Skin epidermis (tissue), 12 donors: Measurements from ENCODE around the gene TBC1D22A.
"Not testable (repeated sequence)": the region's sequence is repeated elsewhere in the genome, so short reads cannot be mapped to it uniquely, and the experiment has no call there.

Experiments
- H3K27ac ChIP-seq, 21 experiments: fragments of 200-600 bp; sonication (generic) in 11 of 21; one replicate each; pipeline ENCODE4 v1.5.0; 2020; ENCODE audit warnings: mild to moderate bottlenecking in 3 of 21, inconsistent platforms in 2 of 21, moderate library complexity in 2 of 21
- H3K4me3 ChIP-seq, 7 experiments: fragments of 200-600 bp; sonication (generic) in 2 of 7; one replicate each; pipeline ENCODE4 v1.5.0; 2020; ENCODE audit warnings: inconsistent platforms in 2 of 7, mild to moderate bottlenecking in 2 of 7, moderate library complexity in 1 of 7

TBC1D22A gene

GRCh38 chr22:47102648-47103047 lies 340.2 kb downstream of the TBC1D22A start:
- H3K27ac ChIP-seq = no peak overlapping the region
- no peak overlapping the region for H3K4me3 ChIP-seq

DNA sequence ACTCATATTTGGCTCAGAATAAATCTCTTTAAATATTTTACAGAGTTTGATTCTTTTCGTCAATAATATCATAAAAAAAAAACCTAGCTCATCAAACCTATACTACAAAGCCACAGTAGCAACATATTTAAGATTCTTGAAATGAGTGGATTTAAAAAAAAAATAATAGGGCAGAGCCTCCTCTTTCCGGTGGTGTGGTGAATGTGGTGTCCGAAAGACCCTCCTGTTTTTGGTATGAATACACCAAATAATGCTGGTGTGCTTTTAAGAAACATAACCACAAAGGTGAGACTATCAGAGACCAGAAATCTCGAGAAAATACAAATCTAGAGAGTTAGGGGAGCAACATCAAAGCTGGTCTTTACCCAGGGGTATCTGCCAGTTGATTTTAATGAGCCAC lies 342.6 kb downstream of the TBC1D22A start:
- Histone ChIP-seq H3K27ac (no peak overlapping the region), H3K4me3 (no peak overlapping the region)

GRCh38 chr22:47106806-47107205 lies 344.4 kb downstream of the TBC1D22A start:
- Histone ChIP-seq H3K27ac (no peak overlapping the region), H3K4me3 (no peak overlapping the region)

- Histone ChIP-seq H3K27ac (no peak overlapping the region), H3K4me3 (no peak overlapping the region)
Measured at GRCh38 chr22:47107431-47107830, 345.0 kb downstream of the TBC1D22A start.

DNA sequence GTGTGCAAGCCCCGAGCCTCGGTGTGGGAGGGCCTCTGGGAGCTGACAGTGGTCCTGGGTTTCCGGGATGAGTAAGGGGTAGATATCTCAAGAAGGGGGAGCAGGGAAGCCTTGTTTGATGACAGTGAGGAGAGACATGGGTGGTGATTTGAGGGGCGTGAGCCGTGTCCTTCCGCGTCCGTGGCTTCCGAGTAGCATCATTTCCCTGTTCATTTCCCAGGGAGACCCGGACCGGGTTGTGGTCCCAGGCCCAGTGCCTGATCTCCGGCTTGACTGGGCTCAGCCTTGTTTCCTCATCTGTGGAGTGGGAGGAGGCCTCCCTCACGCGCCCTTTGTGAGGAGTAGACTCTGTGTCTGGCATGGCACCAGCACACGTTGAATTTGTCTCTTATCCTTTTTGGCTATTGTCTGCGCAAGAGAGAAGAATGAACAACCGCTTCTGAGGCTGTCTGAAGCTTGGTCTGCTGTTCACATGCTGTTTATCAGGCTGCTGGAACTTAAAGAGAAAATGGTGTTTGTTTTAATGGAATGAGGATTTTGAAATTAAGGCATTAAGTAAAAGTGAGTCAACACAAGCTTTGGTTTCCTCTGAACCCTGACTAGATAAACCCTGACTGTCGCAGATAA lies 348.5 kb downstream of the TBC1D22A start:
- Histone ChIP-seq H3K27ac (no peak overlapping the region), H3K4me3 (no peak overlapping the region)

GRCh38 chr22:47111626-47112581 lies 349.5 kb downstream of the TBC1D22A start:
- H3K4me3 ChIP-seq = no peak overlapping the region
- no peak overlapping the region for H3K27ac ChIP-seq

DNA sequence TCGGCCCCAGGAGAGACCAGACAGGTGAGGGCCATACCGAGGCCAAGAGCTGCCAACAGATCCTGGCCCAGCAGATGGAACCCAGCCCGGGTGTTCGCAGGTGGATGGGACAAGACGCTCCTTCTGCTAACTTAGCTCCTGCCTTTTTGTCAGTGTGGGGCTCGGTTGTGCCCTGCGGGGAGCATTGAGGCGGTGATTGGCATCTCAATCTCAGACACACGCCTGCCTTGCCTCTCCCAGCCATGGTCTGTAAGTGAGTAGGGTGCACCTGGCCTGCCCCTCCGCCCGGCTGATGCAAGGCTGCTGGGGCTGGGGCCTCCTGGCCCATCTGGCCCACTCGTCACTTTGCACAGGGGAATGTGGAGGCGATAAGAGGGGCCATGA lies 350.1 kb downstream of the TBC1D22A start:
- no peak overlapping the region for H3K4me3 ChIP-seq
- H3K27ac ChIP-seq = no peak overlapping the region

DNA sequence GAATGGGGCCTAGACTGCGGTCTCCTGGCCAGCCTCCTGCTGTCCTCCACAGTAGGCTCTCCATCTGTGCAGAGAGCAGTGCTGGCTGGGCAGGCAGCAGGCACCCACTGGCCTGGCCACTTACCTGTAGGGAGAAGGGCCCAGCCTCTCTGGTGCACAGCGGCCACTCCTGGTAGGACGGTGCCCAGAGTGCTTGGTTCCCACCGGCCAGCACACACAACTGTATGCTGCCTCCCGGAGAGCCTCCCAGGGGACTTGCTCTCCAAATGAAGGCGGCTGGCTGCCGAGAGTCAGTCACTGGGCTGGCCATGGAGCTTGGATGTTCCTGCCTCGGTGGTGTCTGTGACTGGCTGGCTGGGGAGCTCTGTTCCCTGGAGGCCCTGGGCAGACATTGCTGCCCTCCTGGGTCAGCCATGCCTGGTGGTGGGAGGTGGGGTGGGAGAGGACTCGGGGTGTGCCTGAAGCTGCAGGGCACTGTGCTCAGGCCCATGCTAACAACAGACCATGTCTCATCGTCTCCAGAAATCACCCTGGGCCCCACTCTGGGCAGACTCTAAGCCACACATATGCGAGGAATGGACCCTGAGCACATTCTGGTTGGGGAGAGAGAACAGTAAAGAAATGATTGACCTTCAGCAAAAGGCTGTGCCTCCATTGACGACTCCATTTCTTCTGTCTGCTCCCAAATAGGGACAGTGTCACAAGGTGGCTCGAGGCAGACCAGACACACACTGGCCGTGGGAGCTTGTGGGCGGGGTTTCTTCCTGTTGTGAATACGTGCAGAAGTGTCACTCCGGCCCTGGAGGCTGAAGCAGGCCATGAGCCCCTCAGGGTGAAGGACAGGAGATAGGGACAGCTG lies 350.8 kb downstream of the TBC1D22A start:
- Histone ChIP-seq H3K4me3 (no peak overlapping the region), H3K27ac (no peak overlapping the region)

DNA sequence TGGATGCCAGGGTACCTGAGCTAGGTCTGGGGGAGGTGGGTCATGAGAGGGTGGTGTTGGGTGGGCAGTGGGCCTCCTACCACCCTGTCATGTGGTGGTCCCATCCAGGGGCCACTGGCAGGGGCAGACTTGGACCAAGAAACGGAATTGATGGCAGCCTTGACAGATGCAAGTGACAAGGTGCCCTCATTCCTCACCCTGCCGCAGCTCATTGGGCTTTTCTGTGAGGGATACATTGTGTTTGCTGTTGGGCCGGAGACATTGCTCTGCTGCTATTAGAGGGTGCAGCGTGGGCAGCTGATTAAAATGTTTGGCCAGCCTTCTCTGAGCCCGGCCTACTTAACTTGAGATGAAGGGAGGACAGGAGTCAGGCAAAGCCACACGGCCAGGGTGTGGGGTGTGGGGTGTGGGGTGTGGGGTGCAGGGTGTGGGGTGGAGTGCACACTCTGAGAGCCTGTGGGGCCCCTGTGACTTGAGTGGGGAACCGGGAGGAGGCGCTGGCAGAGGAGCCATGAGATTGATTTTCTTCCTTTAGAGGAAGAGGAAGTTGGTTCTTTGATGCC lies 351.5 kb downstream of the TBC1D22A start:
- no peak overlapping the region for H3K4me3 ChIP-seq
- H3K27ac ChIP-seq = no peak overlapping the region

- Histone ChIP-seq H3K4me3 (no peak overlapping the region), H3K27ac (no peak overlapping the region)
Measured at GRCh38 chr22:47114813-47115517, 352.5 kb downstream of the TBC1D22A start.

DNA sequence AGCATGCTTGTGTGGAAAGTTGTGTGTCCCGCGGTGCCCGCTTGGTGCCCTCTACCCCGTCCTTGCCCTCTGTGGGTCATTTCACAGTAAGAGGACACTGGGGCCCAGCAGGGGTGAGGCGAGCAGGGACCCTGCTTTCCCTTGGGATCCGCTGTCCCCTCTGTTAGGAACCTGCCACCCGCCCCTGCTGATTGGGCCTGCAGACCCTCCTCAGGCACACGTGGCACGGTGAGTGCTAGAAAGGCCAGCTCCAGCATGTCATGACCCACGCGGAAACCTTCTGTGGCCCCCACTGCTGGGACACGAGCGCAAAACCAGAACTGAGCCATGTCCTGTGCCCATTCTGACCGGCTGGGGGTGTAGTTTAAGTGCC lies 353.1 kb downstream of the TBC1D22A start:
- no peak overlapping the region for H3K27ac ChIP-seq
- H3K4me3 ChIP-seq = no peak overlapping the region

GRCh38 chr22:47115921-47116320 lies 353.5 kb downstream of the TBC1D22A start:
- no peak overlapping the region for H3K27ac ChIP-seq

DNA sequence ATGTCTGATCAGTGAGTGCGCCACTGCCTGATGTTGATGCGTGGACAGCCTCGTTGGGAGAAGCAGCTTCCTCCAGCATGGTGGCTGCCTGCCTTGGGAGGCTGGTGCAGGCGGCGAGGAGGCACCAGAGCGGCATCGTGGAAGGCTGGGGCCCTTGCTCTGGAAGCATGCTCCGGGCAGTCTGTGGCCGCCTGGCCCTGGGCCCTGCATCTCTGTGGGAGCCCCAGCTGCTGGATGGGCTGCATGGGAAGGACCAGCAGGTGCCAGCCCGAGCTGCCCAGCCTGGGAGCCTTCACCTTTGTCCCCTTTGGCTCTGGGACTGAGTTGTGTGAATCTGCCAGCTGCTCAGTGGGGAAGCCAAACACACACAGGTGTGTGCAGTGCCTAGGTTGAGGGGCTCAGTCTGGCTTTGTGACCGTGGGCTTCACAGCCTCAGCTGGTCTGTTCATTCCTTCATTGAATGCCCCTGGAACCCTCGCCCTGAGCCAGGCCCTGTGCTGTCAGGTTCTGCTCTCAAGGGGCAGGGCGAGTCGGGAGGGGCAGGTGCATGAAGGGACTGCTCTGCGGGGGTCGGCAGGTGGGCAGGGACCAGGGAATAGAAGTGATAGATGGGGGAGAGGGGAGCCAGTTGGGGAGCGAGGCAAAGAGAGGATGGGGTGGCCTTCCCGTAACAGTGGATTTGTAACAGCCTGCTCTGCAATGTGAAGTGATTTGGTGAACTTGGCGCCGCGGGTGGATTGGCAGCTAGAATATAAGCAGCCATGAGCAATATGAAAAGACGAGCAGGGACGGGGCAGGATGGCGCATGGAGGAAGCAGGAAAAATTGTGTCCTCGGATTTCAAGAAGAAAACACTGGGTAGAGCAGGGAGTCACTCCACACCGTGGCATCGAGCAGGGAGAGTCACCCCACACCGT lies 354.2 kb downstream of the TBC1D22A start:
- H3K4me3 ChIP-seq = no peak overlapping the region
- no peak overlapping the region for H3K27ac ChIP-seq

More at GRCh38 chr22:47115921-47116320, 353.5 kb downstream of the TBC1D22A start:
- no peak overlapping the region for H3K4me3 ChIP-seq

DNA sequence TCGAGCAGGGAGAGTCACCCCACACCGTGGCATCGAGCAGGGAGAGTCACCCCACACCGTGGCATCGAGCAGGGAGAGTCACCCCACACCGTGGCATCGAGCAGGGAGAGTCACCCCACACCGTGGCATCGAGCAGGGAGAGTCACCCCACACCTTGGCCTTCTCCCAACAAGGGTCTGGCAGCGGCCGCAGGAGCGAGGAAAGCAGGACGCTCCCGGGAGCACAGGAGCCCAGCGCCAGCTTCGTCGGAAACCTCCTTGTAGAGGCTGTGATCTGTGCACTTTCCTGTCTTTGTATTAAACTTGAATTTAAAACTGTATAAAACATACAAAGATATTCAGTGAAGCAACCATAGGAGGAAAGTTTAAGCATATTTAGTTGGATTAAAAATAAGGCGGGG lies 355.0 kb downstream of the TBC1D22A start:
- H3K27ac ChIP-seq, H3K4me3 ChIP-seq: not testable (repeated sequence)

DNA sequence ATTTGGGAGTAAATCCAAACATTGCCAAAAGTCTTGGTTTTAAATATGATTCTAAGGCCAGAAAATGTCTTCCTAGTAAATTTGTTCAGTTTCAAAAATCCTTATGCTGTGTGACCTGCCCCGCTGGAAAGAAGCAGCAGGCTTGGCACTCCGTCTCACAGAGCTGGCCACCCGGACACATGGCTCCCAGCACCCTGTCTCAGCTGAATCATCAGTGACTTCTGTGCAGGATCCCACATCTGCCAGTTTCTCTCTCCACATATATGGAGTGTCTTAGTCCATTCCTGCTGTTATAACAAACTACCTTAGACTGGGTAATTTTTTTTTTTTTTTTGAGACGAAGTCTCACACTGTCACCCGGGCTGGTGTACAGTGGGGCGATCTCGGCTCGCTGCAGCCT lies 356.7 kb downstream of the TBC1D22A start:
- Histone ChIP-seq H3K4me3 (no peak overlapping the region), H3K27ac (no peak overlapping the region)

GRCh38 chr22:47120399-47120798 lies 357.9 kb downstream of the TBC1D22A start:
- Histone ChIP-seq H3K27ac (no peak overlapping the region), H3K4me3 (no peak overlapping the region)

GRCh38 chr22:47121791-47122190 lies 359.3 kb downstream of the TBC1D22A start:
- Histone ChIP-seq H3K27ac (no peak overlapping the region), H3K4me3 (no peak overlapping the region)

DNA sequence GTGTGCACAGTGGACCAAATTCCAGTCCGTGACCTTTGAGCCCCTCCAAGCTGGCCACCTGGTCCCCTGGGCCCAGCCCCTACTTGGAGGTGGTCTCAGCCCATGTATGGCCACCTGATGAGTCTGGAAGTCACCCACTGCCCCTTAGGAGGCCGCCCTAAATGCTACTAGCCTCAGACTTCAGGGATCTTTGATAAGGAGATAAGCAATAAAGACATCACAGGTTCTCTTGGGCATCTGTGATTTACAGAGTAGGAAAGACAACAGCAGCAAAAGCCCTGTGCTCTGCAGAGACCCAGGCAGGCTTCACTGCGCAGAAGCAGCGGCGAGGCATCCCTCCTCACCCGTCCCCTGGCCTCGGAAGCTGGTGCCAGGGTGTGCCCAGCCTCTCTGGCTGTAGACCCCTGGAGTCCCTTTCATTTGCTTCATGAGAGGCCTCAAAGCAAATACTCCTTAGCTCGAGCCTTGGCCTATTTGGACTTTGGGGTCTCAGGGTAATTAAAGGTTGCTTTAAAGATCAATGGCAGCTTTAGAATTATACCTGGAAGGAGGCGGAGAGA lies 360.1 kb downstream of the TBC1D22A start:
- no peak overlapping the region for H3K4me3 ChIP-seq
- peak overlapping the region in 1 of 21 experiments; percentile 30 for H3K27ac ChIP-seq
